Measurements from ENCODE around the gene CCDC137. TPM values are rescaled to one million over a fixed set of nuclear protein-coding genes. Genes with fewer than 3 reads are reported as not detected.

The CCDC137 gene
- total RNA-seq, 4 donors from 2014 or later, result 13.9 to 27.2 (median 17.0) TPM

DNA sequence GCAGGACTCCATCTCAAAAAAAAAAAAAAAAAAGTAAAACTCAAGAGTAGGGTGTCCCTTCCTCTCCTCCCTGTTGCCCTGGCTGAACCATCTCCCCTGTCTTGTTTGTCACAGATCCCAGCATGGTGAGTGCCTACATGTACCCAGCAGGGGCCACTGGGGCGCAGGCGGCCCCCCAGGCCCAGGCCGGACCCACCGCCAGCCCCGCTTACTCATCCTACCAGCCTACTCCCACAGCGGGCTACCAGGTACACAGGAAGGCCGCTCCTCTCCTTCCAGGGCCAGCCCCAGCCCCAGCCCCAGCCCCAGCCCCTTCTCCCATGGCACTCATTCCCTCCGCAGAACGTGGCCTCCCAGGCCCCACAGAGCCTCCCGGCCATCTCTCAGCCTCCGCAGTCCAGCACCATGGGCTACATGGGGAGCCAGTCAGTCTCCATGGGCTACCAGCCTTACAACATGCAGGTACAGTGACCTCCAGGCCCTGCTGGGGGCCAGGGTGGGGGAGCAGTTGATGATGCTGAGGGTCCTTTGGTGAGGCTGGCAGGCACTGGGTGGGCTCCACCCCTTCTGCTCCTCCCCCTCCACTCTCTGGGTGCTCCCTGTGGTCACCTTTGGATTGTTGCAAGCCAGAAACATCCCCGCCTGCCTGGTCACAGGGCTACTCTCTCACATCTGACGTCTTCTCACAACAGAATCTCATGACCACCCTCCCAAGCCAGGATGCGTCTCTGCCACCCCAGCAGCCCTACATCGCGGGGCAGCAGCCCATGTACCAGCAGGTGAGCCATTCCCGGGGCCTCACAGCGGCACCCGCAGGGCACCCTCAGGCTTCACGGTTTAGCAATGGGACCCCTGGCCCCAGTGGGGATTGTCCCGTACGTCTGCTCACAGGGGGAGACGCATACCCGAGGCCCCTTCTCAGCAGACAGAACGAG lies 34.1 kb downstream of the CCDC137 start:
- Histone ChIP-seq H3K4me3 (no peak overlapping the region), H3K4me1 (peaks cover 8 to 33% (median 16%) of the 10 kb centered on the region in 4 donors), H3K36me3 (peaks cover 0 to 61% (median 0%) of the 10 kb centered on the region in 3 donors), H3K27me3 (no peaks in the 10 kb centered on the region), H3K9me3 (no peaks in the 10 kb centered on the region), H3K27ac (no peak overlapping the region)
- TF ChIP-seq, protein P1, sequence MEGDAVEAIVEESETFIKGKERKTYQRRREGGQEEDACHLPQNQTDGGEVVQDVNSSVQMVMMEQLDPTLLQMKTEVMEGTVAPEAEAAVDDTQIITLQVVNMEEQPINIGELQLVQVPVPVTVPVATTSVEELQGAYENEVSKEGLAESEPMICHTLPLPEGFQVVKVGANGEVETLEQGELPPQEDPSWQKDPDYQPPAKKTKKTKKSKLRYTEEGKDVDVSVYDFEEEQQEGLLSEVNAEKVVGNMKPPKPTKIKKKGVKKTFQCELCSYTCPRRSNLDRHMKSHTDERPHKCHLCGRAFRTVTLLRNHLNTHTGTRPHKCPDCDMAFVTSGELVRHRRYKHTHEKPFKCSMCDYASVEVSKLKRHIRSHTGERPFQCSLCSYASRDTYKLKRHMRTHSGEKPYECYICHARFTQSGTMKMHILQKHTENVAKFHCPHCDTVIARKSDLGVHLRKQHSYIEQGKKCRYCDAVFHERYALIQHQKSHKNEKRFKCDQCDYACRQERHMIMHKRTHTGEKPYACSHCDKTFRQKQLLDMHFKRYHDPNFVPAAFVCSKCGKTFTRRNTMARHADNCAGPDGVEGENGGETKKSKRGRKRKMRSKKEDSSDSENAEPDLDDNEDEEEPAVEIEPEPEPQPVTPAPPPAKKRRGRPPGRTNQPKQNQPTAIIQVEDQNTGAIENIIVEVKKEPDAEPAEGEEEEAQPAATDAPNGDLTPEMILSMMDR (IDR thresholded peaks at IDR 0.05), result no peak
- no peak for TF ChIP-seq POLR2A (IDR thresholded peaks at IDR 0.05)
- no peak for DNase-seq

DNA sequence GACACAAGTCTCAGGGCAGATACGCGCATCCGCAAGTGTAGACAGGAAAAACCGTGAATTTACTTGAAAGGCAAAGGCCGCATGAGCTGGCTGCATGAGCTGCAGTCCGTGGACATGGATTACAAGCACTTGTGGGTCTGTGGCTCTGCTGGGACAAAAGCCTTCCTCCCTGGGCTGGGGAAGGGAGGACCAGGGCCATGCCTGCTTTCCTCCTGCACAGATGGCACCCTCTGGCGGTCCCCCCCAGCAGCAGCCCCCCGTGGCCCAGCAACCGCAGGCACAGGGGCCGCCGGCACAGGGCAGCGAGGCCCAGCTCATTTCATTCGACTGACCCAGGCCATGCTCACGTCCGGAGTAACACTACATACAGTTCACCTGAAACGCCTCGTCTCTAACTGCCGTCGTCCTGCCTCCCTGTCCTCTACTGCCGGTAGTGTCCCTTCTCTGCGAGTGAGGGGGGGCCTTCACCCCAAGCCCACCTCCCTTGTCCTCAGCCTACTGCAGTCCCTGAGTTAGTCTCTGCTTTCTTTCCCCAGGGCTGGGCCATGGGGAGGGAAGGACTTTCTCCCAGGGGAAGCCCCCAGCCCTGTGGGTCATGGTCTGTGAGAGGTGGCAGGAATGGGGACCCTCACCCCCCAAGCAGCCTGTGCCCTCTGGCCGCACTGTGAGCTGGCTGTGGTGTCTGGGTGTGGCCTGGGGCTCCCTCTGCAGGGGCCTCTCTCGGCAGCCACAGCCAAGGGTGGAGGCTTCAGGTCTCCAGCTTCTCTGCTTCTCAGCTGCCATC lies 34.9 kb downstream of the CCDC137 start:
- peak overlapping the region in 3 of 4 donors; percentile 55 to 95 (median 94) for H3K27ac ChIP-seq
- no peaks in the 10 kb centered on the region for H3K27me3 ChIP-seq
- H3K36me3 ChIP-seq, result peaks cover 0 to 61% (median 0%) of the 10 kb centered on the region in 3 donors
- H3K9me3 ChIP-seq, result no peaks in the 10 kb centered on the region
- peak overlapping the region in 3 of 4 donors; percentile 70 to 78 (median 77) for H3K4me3 ChIP-seq
- TF ChIP-seq, protein P1 (IDR thresholded peaks at IDR 0.05), result peak in 1 of 6 experiments; percentile 14
- TF ChIP-seq POLR2A (IDR thresholded peaks at IDR 0.05), result no peak
- peaks cover 8 to 33% (median 16%) of the 10 kb centered on the region in 4 donors for H3K4me1 ChIP-seq
- no peak for DNase-seq

DNA sequence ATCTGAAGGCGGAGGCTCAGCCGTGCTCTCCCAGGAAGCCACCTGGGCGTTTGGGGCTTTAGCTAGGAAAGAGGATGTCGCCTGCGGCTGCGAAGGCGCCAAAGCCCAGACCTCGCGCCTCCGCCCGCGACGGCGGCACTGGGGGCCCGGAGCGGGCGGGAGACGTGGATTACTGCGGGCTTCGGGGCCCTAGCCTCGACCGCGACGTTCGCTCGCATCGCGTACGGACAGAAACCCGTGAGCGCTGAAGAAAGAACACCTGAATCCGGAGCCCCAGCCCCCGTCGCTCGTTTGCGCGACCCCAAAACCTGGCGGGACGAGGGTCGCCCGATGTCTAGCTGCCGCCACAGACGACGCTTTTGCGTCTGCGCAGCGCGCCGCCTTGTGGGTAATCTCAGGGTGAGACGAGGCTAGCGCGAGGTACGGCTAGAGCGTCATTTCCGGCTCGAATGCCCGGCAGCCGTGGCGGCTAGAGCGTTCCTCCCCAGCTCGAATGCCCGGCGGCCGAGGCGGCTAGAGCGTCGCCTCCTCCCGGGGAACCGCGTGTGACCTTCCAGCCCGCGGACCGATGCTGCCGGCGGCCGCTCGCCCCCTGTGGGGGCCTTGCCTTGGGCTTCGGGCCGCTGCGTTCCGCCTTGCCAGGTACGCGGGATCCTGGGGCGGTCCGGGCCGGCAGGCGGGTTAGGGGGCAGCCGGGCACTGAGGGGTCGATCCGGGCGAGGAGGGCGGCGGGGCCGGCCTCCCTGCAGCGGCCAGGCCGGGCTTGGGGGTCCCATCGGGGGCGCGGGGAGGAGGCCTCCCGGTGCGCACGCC lies 36.6 kb downstream of the CCDC137 start, which contains the start of gene MRPL12:
Gene MRPL12 (plus strand): TSS at position 434 of the 813 bp plus-strand sequence. CDS start 135 bp downstream, at position 569.
- TF ChIP-seq POLR2A (IDR thresholded peaks at IDR 0.05), result peak; percentile 82 to 88
- TF ChIP-seq, protein P1 (IDR thresholded peaks at IDR 0.05), result peak in 3 of 6 experiments; percentile 52 to 58 (median 55)
- H3K27ac ChIP-seq, result peak within 1 kb of the TSS; percentile 92 to 95 (median 94)
- peaks cover 8 to 33% (median 16%) of the 10 kb centered on the region in 4 donors for H3K4me1 ChIP-seq
- peak; percentile 91 to 96 (median 95) for DNase-seq
- peak within 1 kb of the TSS; percentile 70 to 92 (median 78) for H3K4me3 ChIP-seq
- H3K27me3 ChIP-seq, result no peaks in the 10 kb centered on the region
- peaks cover 0 to 61% (median 0%) of the 10 kb centered on the region in 3 donors for H3K36me3 ChIP-seq
- H3K9me3 ChIP-seq, result no peaks in the 10 kb centered on the region

DNA sequence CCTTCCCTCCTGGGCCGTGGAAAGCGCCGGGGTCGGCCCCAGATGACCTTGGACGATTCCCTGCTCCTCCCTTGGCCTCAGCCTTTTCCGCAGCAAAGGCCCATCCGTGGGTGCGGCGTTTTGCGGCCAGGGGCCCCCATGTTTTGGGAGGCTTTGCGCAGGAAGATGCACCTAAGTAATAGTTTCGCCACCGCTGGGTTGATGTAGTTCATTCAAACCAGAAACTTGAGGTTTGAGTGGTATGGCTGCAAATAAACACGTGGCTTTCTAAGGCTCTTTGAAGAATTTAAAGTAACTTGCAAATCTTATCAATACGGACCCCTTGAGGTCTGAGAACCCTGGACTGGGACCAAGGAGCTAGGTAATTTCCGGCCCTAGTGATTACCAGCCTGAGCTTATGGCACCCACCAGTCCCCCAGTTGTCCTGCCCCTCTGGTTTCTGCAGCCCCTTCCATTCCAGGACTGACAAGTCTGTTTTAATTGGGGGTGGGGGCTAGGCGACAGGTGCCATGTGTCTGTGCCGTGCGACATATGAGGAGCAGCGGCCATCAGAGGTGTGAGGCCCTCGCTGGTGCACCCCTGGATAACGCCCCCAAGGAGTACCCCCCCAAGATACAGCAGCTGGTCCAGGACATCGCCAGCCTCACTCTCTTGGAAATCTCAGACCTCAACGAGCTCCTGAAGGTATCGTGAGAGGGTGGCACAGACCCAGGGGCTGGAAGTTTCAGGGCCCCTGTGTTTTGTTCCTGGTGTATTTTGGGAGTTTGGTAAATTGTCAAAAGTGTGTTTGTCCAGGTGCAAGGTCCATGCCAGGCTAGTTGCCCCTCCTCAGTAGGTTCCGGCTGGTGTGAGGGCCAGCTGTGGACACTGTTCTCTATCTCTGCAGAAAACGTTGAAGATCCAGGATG lies 37.5 kb downstream of the CCDC137 start:
- H3K4me1 ChIP-seq, result peaks cover 8 to 33% (median 16%) of the 10 kb centered on the region in 4 donors
- H3K27me3 ChIP-seq, result no peaks in the 10 kb centered on the region
- peak overlapping the region; percentile 70 to 92 (median 78) for H3K4me3 ChIP-seq
- peak overlapping the region; percentile 92 to 95 (median 94) for H3K27ac ChIP-seq
- TF ChIP-seq POLR2A (IDR thresholded peaks at IDR 0.05), result no peak
- TF ChIP-seq, protein P1 (IDR thresholded peaks at IDR 0.05), result no peak
- DNase-seq, result no peak
- no peaks in the 10 kb centered on the region for H3K9me3 ChIP-seq
- H3K36me3 ChIP-seq, result peaks cover 0 to 61% (median 0%) of the 10 kb centered on the region in 3 donors
